Activated gamma-delta T cell (primary cell): ENCODE data around the gene OCA2.
"Not testable (repeated sequence)": the region's sequence is repeated elsewhere in the genome, so short reads cannot be mapped to it uniquely, and the experiment has no call there.

Experiments used
- DNase-seq: peaks from one replicate; lab custom pipeline; 2025; lab: John Stamatoyannopoulos, UW

The OCA2 gene

DNA sequence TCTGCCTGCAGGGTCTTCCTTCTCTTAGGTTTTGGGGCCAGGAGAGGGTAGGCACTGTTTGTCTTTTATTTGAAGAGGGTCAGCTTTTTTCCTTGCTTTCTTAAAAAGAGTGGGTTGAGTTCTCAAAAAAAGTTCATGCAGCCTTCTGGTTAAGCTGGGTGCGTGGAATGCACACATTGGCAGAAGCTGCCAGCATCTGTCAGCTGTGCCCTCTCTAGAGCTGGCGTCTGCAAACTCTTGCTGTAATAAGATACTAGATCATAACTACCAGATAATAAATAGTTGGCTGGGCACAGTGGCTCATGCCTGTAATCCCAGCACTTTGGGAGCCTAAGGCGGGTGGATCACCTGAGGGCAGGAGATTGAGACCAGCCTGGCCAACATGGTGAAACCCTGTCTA, 373.4 kb downstream of the OCA2 start:
- no peak for DNase-seq

DNA sequence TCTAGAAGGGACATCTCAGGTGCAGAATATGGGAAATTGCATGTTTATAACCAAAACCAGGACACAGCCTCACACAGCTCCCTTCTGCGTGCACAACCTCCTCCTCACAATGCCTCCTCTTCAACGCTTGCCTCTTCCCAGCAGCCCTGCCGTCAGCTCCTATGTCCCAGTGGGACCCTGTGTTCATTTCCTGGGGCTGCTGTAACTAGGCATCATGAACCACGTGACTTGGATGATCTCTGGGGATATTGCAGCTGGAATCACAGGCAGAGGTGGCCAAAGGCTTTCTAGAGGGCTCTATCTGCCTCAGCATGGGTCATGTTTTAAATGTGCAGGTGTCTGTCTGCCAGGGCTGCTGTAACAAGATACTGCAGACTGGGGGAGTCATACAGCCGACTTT, 375.3 kb downstream of the OCA2 start:
- no peak for DNase-seq

GRCh38 chr15:27722102-27722501, 377.0 kb downstream of the OCA2 start:
- DNase-seq, result no peak

GRCh38 chr15:27714675-27715074, 384.4 kb downstream of the OCA2 start:
- DNase-seq, result no peak

- not testable (repeated sequence) for DNase-seq
Observed at GRCh38 chr15:27713850-27714249, 385.3 kb downstream of the OCA2 start.

DNA sequence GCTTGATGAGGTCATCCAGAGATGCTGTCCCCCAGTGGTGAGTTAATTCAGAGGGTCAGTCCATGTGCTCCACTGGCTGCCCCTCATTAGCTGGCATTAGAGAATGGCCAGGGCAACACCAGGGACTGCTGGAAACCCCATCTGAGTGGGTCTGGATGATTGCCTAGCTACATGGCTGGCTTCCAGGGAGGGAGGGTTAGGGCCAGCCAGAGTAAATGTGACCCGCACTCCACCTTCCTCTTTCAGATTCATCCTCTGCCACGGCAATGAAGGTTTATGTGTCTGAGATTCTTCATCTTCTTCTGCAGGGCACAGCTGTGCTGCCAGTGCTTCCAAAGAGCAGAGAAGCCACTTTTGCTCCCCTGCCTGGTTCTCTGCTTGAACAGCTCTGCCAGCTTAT, 391.9 kb downstream of the OCA2 start:
- no peak for DNase-seq

DNA sequence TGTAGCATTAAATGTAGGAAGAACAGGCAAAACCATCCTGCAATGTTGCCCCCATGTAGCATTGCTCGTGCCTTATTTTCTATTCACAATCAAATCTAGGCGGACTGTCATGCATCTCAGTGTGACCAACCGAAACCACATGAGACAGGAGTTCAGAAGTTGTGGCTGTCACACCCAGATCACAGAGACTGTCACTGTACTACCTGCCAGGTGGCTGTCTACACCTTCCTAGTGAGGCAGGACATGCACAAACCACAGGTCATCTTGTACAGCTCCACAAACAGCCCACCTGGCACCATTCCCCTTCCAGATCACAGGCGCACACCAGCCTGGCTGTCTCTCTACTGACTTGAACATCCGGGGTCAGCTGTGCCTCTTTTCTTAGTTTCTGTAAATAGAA, 392.8 kb downstream of the OCA2 start:
- DNase-seq, result no peak

DNA sequence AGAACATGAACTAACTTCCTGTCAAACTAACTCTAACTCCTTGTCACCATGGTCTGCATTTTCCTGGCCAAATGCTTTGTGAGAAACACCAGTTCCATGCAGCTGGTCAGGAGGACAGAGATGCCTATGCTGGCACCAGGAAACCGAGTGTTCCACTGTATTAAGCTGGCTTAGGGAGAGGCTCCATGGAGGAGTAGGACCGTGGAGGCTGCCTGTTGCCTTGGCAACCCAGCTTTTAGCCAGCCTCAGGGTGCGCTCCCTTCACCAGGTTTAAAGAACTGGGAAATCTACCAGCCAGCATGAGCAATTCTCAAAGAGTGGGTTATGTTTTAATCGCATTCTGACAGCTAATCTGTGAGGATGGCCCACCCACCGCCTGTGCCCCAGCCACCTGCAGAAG, 394.1 kb downstream of the OCA2 start:
- no peak for DNase-seq
